Vein endothelial cell (primary cell): Measurements from ENCODE around the gene OR4S2. TPM values are rescaled to one million over a fixed set of nuclear protein-coding genes. Genes with fewer than 3 reads are reported as not detected.

ENCODE experiments used
- total RNA-seq: library from RNA; depleted of rRNA; stranded (reverse); fragments of >200 nt; gene quantifications from 2 replicates; pipeline ENCODE4 v1.2.3, GENCODE V29; 2012

Gene OR4S2, protein sequence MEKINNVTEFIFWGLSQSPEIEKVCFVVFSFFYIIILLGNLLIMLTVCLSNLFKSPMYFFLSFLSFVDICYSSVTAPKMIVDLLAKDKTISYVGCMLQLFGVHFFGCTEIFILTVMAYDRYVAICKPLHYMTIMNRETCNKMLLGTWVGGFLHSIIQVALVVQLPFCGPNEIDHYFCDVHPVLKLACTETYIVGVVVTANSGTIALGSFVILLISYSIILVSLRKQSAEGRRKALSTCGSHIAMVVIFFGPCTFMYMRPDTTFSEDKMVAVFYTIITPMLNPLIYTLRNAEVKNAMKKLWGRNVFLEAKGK
- not detected in 2 replicates for total RNA-seq

GRCh38 chr11:55648027-55648426 is at the start of gene OR4S2:
TSS of gene OR4S2 (plus strand) at chr11:55648327. CDS start at chr11:55650904, 2,577 bp downstream.

GRCh38 chr11:55607545-55607944 is 40.6 kb upstream of the OR4S2 start, which contains the start of gene OR4C11:
TSS of gene OR4C11 (minus strand) at chr11:55607645. CDS start at chr11:55604373, 3,272 bp downstream.

DNA sequence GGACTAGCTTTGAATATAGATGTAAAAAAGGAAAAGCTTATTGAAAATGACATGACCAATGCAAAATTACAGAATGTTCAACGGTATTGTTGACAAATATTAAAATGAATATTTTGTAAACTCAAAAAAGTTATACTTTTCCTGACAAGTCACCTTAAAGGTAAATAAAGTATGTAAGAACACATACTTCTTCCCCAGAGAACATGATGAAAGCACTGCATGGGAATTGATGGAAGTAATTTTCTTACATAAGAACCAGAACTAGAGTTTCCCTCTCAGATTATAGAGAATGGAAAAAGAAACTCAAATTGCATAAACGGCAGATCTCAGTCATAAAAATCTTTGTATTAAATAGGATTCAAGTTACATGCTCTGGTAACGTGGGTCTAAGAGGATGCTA is 13.3 kb upstream of the OR4S2 start, which contains the start of gene OR4P4:
TSS of gene OR4P4 (plus strand) at position 301 of the 400 bp plus-strand sequence.

DNA sequence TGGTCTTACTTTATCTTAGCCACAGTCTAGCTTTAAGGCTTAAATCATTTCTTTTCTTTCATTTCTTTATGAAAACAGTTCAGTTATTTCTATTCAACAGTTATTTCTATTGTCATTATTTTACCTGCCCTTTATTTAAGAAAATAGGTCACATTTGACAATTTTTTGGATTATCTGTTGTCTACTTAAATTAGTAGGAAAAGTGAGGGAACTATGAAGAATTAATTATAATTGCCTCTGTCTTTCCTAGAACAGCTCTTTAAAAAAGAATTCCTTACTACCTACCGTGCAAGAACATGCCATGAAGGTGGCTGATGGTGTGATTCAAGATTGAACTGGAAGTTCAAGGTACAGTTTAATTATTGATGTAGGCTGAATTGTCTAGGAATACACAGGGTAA is 13.8 kb downstream of the OR4S2 start, which contains the start of gene OR4C6:
TSS of gene OR4C6 (plus strand) at position 301 of the 400 bp plus-strand sequence. CDS start 2,966 bp downstream, outside the sequence.

Other genes with a start within 250 kb of the OR4S2 start
- gene OR4C15, start 93.9 kb upstream of the OR4S2 start, total RNA-seq = not detected in 2 replicates
- not detected in 2 replicates for gene OR4C16, start 76.2 kb upstream of the OR4S2 start, total RNA-seq
- not detected in 2 replicates for gene OR4C11, start 40.7 kb upstream of the OR4S2 start, total RNA-seq
- gene OR4P4, start 13.2 kb upstream of the OR4S2 start, total RNA-seq = not detected in 2 replicates
- gene OR4C6, start 13.9 kb downstream of the OR4S2 start, total RNA-seq = not detected in 2 replicates
- not detected in 2 replicates for gene OR5D13, start 125.1 kb downstream of the OR4S2 start, total RNA-seq
- not detected in 2 replicates for gene OR5D14, start 147.2 kb downstream of the OR4S2 start, total RNA-seq
- not detected in 2 replicates for gene OR5L1, start 163.0 kb downstream of the OR4S2 start, total RNA-seq
- gene OR5D18, start 171.3 kb downstream of the OR4S2 start, total RNA-seq = not detected in 2 replicates
- gene OR5L2, start 178.9 kb downstream of the OR4S2 start, total RNA-seq = not detected in 2 replicates
- not detected in 2 replicates for gene OR5D16, start 190.4 kb downstream of the OR4S2 start, total RNA-seq
- not detected in 2 replicates for gene TRIM51, start 235.0 kb downstream of the OR4S2 start, total RNA-seq